ENCODE data around the gene KCNH5.

DNA sequence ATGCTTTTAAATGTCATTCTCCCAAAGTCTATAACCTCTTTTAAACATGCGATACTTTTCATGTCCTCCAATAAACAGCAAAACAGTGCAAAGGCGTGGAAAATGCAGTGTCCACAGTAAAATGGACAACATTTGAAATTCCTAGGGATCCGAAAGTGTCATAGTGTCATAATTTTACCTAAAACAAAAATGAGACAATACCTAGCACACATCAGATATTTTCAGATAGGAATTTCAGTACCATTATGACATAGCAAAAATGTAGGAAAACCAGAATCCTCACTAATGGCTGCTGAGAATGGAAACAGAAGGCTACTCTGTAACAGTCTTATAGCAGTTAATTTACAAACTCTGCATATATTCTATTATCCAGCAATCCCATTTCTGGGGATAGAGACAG is 33.1 kb downstream of the KCNH5 start:
- TF ChIP-seq, protein P1, sequence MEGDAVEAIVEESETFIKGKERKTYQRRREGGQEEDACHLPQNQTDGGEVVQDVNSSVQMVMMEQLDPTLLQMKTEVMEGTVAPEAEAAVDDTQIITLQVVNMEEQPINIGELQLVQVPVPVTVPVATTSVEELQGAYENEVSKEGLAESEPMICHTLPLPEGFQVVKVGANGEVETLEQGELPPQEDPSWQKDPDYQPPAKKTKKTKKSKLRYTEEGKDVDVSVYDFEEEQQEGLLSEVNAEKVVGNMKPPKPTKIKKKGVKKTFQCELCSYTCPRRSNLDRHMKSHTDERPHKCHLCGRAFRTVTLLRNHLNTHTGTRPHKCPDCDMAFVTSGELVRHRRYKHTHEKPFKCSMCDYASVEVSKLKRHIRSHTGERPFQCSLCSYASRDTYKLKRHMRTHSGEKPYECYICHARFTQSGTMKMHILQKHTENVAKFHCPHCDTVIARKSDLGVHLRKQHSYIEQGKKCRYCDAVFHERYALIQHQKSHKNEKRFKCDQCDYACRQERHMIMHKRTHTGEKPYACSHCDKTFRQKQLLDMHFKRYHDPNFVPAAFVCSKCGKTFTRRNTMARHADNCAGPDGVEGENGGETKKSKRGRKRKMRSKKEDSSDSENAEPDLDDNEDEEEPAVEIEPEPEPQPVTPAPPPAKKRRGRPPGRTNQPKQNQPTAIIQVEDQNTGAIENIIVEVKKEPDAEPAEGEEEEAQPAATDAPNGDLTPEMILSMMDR (conservative IDR thresholded peaks at IDR 0.05): no peak
- TF ChIP-seq EZH2 (IDR thresholded peaks at IDR 0.05; ENCODE audit: low read depth): no peak
